ENCODE measurements around the gene CCDC43.
A peak's percentile ranks its signal among the peaks of the same experiment; 100 is the strongest.
"Not testable (repeated sequence)": the region's sequence is repeated elsewhere in the genome, so short reads cannot be mapped to it uniquely, and the experiment has no call there.

Gene CCDC43

GRCh38 chr17:44689477-44690217 lies at the start of gene CCDC43:
Gene CCDC43 (minus strand): TSS chr17:44689776. CDS start chr17:44689753, 23 bp downstream.
- DNase-seq: peak; percentile 89

GRCh38 chr17:44738214-44738906 lies 48.8 kb upstream of the CCDC43 start:
- DNase-seq: no peak

- DNase-seq: no peak
Measured at GRCh38 chr17:44736551-44737240, 47.1 kb upstream of the CCDC43 start.

GRCh38 chr17:44734272-44734671 lies 44.7 kb upstream of the CCDC43 start:
- no peak for DNase-seq

GRCh38 chr17:44733753-44734152 lies 44.2 kb upstream of the CCDC43 start:
- no peak for DNase-seq

GRCh38 chr17:44726121-44726520 lies 36.5 kb upstream of the CCDC43 start:
- DNase-seq: not testable (repeated sequence)

GRCh38 chr17:44722254-44722653 lies 32.7 kb upstream of the CCDC43 start:
- DNase-seq: no peak

GRCh38 chr17:44719444-44719843 lies 29.9 kb upstream of the CCDC43 start:
- DNase-seq: no peak

- peak; percentile 65 for DNase-seq
Measured at GRCh38 chr17:44708401-44709263, 19.1 kb upstream of the CCDC43 start, which contains the start of gene DBF4B. Gene DBF4B (plus strand): TSS chr17:44708665. CDS start chr17:44708821, 156 bp downstream.

GRCh38 chr17:44707755-44708400 lies 18.3 kb upstream of the CCDC43 start:
- DNase-seq: no peak

GRCh38 chr17:44700288-44700687 lies 10.7 kb upstream of the CCDC43 start:
- DNase-seq: not testable (repeated sequence)

GRCh38 chr17:44693609-44694008 lies 4.0 kb upstream of the CCDC43 start:
- DNase-seq: no peak

GRCh38 chr17:44690746-44691306 lies 1.2 kb upstream of the CCDC43 start:
- not testable (repeated sequence) for DNase-seq

- no peak for DNase-seq
Measured at GRCh38 chr17:44688675-44689476, 700 bp downstream of the CCDC43 start.

GRCh38 chr17:44688200-44688599 lies 1.4 kb downstream of the CCDC43 start:
- DNase-seq: no peak

GRCh38 chr17:44687756-44688155 lies 1.8 kb downstream of the CCDC43 start:
- no peak for DNase-seq

GRCh38 chr17:44683303-44683702 lies 6.3 kb downstream of the CCDC43 start:
- DNase-seq: not testable (repeated sequence)

- DNase-seq: no peak
Measured at GRCh38 chr17:44677136-44677535, 12.4 kb downstream of the CCDC43 start.

GRCh38 chr17:44673893-44674292 lies 15.7 kb downstream of the CCDC43 start:
- DNase-seq: no peak

- no peak for DNase-seq
Measured at GRCh38 chr17:44672479-44673093, 17.0 kb downstream of the CCDC43 start.
